Inflammatory macrophage treated with lipopolysaccharide for 4 hours (primary cell): ENCODE data around the gene FAM163B.

Experiments used
- DNase-seq: peaks from one replicate; pipeline ENCODE4 v3.0.0-alpha.2; 2020

The FAM163B gene

DNA sequence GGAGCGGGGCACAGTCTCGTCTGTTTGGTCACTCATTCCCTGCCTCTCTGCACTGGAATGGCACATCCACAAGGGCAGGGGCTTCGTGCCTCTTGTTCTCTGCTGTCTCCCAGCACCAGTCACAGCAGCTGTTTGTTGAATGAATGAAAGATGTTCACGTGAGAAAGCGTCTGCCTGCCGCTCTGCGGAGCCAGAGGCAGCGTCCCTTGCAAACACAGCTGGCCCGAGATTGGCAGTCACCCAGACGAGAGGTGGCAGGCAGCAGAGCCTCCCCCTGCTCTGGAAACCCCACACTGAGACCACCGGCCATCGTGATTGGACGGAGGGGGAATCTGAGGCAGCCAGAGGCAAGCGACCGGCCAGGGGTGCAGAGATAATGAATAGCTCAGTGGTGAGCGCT lies 6.0 kb upstream of the FAM163B start:
- DNase-seq, result no peak

DNA sequence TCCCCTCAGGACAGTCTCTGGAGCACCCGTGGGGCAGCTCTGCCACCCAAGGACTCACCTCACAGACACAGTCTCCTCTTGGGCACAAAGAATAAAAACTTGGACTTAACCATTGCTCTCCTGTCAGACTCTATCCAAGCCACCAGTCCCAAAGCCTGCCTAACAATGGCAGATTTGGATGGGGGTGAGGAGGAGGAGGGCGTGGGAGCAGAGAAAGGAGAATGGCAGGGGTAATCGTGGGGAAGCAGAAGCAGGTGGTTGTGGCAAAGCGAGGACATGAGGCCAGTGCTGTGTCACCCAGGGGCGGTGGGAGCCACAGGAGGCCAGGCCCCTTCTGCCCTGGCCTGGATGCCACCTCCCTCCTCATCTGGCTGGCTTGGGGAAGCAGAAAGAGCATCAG lies 5.5 kb upstream of the FAM163B start:
- no peak for DNase-seq

DNA sequence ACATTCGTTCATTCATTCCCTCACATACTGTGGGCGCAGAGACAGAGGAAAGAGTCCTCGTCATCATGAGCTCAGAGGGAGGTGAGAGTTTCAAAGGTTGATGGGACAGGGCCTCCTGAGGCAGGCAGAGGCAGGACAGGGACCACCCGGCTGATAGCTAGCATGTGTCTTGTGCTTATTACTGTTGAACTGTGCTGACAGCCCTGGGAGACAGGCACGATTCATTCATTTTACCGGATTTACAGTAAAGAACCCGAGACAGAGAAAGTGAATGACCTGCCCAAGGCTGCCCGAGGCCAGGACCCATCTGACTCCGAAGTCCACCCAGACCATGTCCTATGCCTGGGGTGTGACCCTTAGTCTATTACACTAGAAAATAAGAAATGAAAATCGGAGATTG lies 4.9 kb upstream of the FAM163B start:
- no peak for DNase-seq

DNA sequence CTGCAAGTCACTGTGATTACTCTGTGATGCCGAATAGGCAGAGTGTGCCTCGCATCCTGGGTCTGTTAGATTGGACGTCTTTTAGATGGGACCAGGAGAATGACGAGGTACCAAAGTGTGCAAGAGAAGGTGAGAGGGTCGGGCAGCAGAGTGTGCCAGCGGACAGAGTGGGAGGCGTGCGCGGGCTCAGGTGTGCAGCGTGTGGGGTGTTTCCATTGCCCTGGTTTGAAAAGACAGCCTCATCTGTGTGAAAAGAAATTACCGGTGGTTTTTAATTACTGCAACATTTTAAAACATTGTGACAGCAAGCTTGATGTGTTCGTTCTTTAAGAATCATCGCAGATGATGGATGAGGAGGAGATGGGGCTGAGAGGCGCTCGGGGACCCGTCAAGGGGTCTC lies 4.2 kb upstream of the FAM163B start:
- no peak for DNase-seq

DNA sequence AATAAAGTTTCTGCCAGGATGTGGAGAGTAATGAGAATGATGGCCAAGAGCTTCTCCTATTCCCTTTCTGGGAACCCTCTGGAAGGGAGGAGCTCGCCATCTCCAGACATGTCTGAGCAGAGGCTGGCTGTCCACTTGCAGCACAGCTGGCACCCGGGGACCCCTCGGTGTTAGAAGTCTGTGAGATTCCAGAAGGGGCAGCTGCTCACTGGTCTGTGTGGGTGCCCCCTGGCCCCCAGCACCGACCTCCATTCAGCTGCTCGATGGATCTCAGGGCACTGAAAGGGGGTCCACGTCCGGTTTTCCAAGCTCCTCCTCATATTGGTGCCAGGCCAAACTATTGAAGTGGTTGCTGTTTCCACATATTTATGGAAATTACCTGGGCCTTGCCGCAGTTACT lies 3.6 kb upstream of the FAM163B start:
- DNase-seq, result no peak

DNA sequence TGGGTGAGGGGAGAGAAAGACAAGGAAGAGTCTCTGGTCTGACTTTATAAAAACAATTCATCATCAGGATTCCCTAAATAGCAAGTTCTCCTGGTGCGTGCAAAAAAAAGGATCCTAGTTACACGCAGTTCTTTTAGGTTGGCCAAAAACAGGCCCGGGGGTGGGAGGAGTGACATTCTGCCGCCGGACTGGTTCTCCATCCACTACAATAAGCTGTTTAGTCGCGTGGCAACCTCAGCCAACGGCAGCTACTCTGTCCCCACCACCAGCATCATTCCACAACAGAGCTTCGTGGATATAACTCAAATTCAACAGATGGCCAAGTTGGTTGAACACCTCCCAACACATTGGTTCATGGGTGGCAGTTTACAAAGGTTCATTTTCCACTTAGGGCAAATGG lies 2.9 kb upstream of the FAM163B start:
- DNase-seq, result no peak

DNA sequence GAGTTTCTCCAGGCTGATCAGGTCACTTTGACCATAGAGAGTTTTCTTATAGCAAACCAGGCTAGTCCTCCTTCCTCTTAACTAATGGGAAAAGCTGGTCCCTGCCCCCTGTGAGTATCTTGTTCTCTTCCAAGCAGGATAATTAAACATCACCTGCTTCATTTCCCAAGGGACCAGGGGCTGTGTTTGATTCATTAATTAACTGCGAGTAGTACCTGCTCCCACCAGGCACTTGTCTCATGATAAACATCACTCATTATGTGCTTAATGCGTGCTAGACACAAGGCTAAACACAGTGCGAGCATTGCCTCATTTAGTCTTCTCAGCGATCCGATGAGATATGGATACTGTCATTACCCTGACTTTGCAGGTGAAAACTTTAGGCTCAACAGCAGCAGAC lies 1.7 kb upstream of the FAM163B start:
- no peak for DNase-seq

DNA sequence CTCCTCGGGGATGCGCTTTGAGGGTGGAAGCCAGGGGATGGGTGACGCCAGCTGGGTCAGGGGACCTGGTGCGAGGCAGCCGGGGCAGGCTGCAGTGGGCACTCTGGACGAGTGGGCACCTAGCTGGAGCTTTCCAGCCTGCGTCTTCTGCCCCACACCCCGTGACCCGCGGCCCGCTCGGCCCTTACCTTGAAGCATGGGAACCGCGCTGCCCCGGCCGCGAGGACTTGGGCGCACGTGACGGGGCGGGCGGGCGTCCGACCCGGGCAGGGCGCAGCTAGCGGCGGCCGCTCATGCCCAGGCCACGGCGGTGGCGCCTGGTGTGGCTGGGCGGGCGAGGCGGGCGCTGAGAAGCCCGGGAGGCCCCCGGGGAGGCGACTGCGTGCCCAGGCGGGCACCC lies 300 bp downstream of the FAM163B start:
- no peak for DNase-seq

DNA sequence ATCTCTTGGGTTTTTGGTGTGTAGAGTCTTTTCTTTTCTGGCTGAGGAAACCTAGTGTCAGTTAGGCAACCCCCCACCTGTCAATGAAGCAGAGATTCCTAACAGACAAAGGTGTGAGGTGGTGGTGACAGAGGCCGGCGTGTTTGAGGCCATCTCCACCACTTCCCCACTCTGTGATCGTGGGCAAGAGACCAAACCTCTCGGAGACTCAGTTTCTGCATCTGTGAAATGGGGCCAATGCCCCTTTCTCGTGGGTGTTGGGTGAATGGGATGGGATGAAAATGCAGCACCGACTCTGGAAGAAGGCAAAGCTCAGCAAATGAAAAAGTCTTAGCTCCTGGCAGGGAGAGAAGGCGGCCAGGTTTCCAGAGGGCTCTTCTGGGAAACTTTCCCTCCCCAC lies 807 bp downstream of the FAM163B start:
- no peak for DNase-seq

DNA sequence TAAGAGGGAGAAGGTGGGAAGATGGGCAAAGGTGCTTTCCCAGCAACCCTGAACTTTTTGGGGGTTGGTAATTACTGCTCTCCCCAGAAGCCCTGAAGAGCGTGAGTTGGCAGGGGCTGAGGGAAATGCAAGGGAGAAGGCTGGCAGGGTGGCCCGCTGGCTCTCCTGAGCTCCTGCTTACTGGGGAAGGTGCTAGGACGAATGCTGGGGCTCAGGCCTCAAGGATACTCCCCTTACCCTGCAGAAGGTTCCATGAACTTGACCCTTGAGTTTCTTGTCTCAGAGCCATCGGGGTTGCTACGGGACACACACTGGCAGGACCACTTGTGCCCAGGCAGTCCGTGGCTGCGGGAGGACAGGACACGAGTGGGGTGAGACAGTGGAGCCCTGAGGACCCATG lies 1.2 kb downstream of the FAM163B start:
- DNase-seq, result no peak

DNA sequence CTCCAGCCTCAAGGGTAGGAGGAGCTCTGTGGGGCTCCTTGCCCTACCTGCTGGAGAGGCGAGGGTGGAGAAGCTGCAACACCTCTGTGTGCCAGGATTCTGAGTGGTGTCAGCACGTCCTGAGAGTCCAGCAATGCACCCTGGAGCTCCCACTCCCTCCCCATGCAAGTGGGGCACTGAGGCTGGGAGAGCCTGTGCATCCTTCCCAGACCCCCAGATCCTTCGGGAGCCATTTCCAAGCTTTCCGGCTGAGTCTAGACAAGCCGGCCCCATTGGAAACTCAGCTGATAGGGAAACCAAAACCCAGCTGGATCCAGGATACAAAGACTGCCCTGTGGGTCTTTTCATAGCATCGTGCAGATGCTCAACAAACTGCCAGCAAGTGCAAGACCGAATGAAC lies 1.8 kb downstream of the FAM163B start:
- DNase-seq, result no peak

DNA sequence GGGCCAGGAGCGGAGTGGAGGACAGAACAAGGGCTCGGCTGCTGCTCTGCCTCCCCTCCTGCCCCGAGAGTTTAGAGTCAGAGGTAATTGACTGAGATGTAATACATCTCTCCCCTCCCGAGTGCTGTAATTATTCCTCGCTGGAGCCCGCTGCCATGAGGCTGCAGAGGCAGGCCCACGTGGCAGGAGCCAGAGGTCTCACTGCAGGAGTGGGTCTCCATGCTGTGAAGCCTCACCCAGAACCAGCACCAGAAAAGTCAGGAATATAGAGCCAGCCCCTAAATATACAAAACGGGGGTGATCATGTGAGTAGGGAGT lies 2.5 kb downstream of the FAM163B start:
- DNase-seq, result no peak

DNA sequence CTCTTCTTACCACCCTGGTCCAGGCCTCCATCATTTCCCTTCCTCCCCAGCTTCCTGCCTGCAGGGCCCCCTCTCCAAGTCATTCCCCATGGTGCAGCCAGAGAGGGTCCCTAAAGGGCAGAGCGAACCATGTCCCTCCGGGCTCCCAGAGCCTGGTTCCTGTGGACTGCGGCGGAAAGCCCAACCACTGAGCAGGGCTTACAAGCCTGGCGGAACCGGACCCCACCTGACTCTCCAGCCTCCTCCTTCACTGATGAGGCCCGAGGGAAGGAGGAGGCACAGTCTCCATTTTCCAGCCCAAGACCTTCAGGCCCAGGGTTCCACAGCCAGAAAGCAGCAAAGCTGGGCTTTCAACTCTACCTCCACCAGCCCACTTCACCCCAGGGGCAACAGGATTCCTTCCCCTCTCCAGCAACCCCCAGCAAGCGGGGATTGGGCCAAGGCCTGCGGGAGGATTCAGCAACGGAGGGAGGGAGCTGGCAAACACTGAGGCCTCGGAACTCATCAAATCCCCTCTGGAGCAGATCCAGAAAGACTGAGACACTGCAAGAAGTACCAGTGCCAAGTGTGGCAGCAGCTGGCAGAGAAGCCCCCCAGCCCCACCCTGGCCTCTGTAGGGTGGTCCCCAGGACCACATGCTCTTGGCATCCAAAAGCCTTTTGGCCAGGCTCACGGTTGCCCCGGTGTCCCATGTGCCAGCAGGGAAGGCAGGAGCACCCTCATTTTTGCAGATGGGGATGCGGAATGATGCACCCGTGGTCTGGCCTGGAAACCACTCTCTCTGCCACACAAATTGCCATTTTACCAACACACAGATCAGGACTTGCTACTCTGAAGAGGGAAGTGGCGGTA lies 3.1 kb downstream of the FAM163B start:
- no peak for DNase-seq

DNA sequence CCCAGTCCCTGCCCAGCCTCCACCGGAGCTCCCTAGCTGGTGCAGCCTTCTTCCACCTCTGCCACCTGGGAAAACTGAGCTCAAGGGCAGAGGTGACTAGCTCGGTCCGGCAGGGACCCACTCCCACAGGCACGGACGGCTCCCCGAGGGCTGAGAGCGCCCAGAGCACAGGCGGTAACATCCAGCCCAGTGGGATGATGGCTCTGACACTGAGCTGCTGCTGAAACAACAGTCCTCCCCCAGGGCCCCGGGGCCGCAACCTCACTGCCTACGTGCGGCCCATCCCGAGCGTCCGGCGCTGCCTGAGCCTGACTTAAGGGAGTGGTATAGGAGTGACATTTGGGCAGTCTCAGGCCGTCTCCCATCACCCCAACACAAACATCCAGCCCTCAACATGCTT lies 3.7 kb downstream of the FAM163B start:
- DNase-seq, result no peak

DNA sequence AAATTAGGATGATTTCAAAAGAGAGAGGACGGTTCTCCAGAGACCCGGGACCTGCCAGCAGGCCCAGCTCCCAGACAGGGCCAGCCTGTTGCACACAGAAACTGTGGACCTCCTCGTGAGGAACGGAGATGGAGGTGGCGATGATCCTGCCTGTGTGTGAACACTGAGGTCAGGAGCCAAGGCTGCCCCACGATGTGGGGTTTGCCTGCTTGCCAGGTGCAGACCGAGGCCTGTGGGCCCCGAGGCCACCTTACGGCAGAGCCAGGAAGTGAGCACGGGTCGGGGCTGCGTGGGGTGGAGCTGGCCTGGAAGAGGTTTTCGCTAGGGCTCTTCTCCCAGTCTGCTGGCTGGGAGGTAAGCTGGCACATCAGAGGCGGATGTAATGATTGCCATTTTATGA lies 4.3 kb downstream of the FAM163B start:
- DNase-seq, result no peak

DNA sequence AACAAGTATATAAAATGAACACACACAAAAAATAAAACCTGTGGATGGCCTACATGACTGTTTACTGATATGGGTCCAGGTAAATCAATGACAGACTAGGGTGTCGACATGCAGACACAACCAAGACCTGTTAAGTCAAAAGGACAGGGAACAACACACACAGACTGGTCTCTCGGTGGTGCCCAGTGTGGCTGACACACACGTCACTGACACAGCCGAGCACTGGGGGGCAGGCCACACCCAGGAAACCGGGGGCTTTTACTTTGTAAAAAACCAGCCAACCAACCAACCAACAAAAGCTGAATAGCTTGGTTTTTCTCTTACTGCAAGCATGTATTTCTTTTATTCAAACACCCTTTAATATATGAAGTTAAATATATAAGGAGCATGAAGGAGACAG lies 5.0 kb downstream of the FAM163B start:
- DNase-seq, result no peak

DNA sequence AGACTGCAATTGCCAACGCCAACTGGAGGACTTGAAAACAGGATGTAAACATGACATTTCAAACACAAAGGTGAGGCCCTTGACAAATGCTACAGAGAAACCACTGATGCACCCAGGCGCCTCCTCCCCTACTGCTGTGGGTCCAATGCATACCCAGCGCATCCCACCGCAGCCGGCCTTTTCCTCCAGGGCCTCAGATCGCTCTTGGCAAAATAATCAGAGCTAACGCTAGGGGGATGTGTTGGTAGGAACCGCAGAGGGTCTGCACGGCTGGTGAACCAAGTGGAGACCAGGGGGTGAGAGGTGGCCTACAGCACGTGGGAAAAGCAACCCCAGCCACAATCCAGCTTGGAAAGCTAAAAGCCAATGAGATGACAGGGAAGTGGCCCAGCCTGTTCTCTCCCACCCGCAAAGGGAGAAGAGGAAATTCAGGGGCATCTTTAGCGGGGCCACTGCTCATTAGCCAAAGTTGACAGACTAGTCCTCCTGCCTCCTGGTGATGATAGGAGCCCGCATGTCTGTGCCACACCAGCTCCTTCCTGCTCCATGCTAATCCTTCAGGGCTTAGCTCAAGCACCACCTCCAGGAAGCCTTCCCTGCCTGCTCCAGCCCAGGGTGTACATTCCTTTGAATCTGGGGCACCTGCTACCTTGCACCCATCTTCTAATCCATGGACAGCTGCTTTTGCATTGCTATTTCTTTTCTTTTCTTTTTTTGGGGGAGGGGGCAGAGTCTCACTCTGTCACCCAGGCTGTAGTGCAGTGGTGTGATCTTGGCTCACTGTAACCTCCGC lies 5.9 kb downstream of the FAM163B start:
- no peak for DNase-seq

DNA sequence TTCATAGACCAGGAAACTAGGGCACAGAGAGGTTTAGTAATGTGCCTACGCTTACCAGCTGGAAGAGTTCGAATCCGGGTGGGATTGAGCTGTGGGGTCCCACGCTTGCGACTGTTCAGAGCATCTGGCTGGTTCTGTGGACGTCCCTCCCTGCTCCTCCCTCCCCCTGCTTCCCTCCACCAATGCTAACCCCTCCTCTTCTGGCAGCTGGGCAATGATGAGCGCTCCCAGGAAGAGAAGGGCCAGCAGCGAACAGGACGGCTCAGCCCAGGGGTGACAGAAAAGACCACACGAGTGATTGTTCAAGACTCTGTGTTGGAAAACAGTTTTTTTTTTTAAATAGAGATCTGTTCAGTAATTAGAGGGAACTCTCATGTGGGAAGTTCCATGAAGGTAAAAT lies 6.9 kb downstream of the FAM163B start:
- no peak for DNase-seq

DNA sequence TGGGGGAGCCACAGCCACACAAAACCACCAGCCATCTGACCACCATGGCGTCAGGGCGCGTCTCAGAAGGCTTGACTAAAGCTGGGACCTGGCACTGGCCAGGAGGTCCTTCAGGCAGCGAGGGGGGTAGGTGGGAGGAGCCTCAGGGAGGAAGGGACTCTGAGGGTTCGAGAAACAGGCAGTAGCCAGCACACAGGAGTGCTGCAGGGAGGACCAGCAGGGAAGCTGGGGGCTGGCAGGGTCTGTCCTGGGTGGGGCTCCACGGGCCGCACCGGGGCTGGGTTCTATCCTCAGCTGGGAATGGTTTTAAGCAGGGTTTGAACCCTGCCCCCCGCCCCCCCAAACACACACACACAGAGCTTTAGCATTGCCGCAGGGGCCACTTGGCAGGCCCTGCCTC lies 7.4 kb downstream of the FAM163B start:
- DNase-seq, result no peak

DNA sequence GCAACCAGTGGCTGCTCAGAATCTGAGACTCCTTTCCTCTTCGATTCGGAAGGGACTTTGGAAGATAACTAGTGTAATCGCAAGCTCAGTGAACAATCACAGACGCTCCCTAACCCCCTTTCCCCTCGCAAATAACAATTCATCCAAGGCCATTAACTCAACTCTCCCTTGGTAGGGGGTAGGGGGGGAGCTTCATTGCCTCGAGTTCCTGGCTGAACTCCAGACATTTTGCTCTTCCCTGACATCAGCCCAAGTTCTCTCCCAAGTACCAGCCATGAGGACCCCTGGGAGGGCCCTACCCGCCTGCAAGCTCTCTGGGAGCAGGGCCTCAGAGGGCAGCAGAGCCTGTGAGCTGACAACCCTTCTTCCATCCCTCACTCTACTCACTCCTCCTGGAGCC lies 8.4 kb downstream of the FAM163B start:
- no peak for DNase-seq

DNA sequence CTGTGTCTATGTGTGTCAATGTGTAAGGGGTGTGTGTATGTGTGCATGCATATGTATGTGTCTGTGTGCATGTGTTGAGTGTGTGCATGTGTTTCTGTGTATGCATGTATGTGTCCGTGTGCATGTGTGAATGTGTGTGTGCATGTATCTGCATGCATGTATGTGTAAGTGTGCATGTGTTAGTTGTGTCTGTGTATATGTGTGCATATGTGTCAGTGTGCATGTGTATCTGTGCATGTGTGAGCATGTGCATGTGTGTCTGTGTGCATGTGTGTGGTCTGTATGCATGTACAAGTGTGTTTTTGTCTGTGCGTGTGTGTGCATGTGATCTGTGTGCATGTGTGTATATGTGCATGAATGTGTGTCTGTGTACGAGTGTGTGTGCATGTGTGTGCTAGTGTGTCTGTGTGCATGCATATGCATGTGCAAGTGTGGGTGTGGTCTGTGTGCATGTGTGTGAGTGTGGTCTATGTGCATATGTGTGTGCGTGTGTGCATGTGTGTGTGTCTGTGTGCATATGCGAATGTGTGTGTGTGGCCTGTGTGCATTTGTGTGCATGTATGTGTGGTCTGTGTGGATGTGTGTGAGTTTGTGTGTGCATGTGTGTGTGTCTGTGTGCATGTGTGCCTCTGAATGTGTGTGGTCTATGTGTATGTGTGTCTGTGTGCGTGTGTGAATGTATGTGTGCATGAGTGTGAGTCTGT lies 9.6 kb downstream of the FAM163B start:
- no peak for DNase-seq

DNA sequence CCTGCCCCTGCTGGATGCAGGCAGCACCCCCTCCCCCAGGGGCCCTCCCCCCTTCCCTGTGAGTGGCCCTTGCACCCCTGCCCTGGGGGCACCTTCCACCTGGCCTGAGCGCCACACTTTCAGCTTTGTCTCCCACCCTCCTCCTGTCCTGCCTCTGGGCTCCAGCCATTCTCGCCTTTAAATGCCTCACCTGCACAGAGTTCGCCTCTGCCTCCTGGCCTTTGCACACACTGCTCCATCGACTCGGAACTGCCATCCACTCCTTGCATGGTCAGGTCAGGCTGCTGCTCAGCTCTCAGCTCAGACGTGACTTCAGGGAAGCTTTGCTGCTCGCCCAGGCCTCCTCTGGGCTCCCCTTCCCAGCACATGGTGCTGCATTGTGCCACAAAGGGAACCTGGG lies 10.2 kb downstream of the FAM163B start:
- no peak for DNase-seq

DNA sequence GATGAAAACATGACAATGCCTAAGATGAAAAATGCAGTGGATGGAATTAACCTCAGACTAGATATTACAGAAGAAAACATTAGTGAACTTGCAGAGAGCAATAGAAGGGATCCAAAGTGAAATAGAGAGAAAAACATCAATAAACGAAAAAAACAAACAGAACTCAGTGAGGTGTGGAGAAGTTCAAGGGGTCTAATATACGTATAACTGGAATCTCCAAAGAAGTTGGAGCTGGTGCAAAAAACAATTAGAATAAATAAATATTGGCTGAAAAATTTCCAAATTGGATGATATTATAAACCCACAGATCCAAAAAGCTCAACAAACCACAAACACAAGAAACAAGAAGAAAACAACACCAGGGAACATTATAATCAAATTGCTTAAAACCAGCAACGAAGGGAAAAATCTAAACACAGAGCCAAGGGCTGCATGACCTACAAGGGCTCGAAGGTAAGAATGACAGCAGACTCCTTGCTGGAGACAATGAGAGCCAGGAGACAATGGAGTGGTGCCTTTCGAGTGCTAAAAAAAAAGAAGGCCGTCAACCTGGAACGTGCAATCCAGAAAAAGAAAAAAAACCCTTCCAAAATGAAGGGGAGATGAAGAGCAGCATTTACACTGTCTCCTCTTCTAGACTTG lies 11.8 kb downstream of the FAM163B start:
- DNase-seq, result no peak

DNA sequence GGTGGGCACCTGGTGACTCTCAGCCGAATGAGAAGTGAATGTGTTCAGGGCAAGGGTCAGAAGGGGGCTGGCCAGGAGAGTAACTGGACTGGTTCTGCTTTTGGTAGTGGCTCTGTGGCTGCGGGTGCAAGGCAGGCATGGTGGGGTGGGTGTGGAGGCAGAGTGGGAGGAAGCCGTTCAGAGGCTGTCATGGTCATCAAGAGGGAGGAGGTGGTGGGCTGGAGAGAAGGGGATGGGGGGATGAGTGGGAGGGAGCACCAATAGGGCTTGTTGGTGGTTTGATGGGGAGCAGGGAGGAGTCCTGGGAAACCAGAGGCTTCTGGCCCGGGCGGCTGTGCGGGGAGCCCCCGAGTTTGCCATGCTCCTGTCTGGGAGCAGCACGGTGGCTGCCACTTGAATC lies 13.3 kb downstream of the FAM163B start:
- DNase-seq, result no peak
